SK-N-DZ (cell line): ENCODE measurements around the gene CDS1.
"Not testable (repeated sequence)": the region's sequence is repeated elsewhere in the genome, so short reads cannot be mapped to it uniquely, and the experiment has no call there.

Experiments
- DNase-seq: peaks from one replicate; pipeline ENCODE4 v3.0.0-alpha.2; 2015; ENCODE audit warnings: low spot score

Gene CDS1

GRCh38 chr4:84673475-84674240 lies 90.7 kb downstream of the CDS1 start:
- DNase-seq = no peak

GRCh38 chr4:84677093-84677492 lies 94.2 kb downstream of the CDS1 start:
- peak; percentile 20 for DNase-seq

GRCh38 chr4:84677995-84678394 lies 95.1 kb downstream of the CDS1 start:
- no peak for DNase-seq

GRCh38 chr4:84678976-84679744 lies 96.2 kb downstream of the CDS1 start:
- DNase-seq = no peak

- DNase-seq = peak; percentile 40
Measured at GRCh38 chr4:84680956-84681355, 98.0 kb downstream of the CDS1 start.

- no peak for DNase-seq
Measured at GRCh38 chr4:84681486-84682274, 98.8 kb downstream of the CDS1 start.

- DNase-seq = not testable (repeated sequence)
Measured at GRCh38 chr4:84682661-84683060, 99.7 kb downstream of the CDS1 start.

GRCh38 chr4:84683064-84683850 lies 100.3 kb downstream of the CDS1 start:
- DNase-seq = no peak

GRCh38 chr4:84684361-84684760 lies 101.4 kb downstream of the CDS1 start:
- DNase-seq = no peak

- DNase-seq = no peak
Measured at GRCh38 chr4:84685105-84685504, 102.2 kb downstream of the CDS1 start.

- DNase-seq = no peak
Measured at GRCh38 chr4:84688605-84689004, 105.7 kb downstream of the CDS1 start.

GRCh38 chr4:84689197-84689596 lies 106.3 kb downstream of the CDS1 start:
- DNase-seq = no peak

- DNase-seq = no peak
Measured at GRCh38 chr4:84690481-84690880, 107.6 kb downstream of the CDS1 start.

- no peak for DNase-seq
Measured at GRCh38 chr4:84691170-84691691, 108.3 kb downstream of the CDS1 start.

GRCh38 chr4:84691800-84692199 lies 108.9 kb downstream of the CDS1 start:
- DNase-seq = no peak

- DNase-seq = no peak
Measured at GRCh38 chr4:84697159-84697558, 114.2 kb downstream of the CDS1 start.

GRCh38 chr4:84697615-84698201 lies 114.8 kb downstream of the CDS1 start:
- no peak for DNase-seq

- no peak for DNase-seq
Measured at GRCh38 chr4:84699001-84699671, 116.2 kb downstream of the CDS1 start.
